Measurements from ENCODE around the gene FA2H. TPM values are rescaled to one million over a fixed set of nuclear protein-coding genes. Genes with fewer than 3 reads are reported as not detected.

Gene FA2H
- total and polyA plus RNA-seq, 2 of the 13 experiments (the other 11 are each of a cell fraction or from before 2014, with no cell fraction given), result 0.20 TPM; not detected in 1

DNA sequence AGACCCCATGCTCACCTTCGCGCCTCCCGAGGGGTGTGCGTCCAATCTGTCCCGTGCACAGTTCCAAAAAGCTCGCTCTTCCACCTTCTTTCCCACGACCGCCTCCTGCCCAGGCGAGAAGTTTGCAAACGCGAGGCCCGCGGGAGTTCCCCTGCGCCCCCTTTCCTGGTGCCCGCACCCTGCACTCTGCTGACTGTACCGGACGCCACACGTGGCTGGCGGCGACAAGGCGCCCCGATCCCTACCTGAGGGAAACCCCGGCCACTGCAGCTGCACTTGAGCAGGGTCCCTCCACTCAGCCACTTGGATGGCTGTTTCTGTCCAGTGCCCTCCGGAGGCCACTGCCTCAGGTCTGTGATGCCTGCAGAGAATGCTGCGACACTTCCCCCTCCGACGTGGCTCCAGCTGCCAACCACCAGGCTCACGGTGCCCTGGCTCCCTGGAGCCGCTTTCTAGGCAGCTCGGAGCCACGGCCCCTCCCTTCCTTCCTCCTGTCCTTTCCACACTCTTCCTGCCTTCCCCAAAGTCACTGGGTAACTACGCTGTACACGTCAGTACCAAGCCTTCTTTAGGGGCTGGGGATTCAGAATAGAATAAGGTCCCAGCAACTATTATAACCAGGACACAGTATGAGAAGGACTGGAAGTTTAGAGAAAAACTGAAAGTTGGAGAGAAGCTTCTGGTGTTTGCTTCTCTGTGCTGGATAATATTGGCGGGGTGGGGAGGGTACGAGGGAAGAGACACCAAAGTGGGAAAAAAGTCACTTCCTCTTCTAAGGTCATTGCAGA, 74.0 kb downstream of the FA2H start, which contains the start of gene MLKL (continued):
- TF ChIP-seq, protein P1, sequence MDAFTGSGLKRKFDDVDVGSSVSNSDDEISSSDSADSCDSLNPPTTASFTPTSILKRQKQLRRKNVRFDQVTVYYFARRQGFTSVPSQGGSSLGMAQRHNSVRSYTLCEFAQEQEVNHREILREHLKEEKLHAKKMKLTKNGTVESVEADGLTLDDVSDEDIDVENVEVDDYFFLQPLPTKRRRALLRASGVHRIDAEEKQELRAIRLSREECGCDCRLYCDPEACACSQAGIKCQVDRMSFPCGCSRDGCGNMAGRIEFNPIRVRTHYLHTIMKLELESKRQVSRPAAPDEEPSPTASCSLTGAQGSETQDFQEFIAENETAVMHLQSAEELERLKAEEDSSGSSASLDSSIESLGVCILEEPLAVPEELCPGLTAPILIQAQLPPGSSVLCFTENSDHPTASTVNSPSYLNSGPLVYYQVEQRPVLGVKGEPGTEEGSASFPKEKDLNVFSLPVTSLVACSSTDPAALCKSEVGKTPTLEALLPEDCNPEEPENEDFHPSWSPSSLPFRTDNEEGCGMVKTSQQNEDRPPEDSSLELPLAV (CRISPR knock-in tag; conservative IDR thresholded peaks at IDR 0.05; ENCODE audit: low read depth), result no peak
- peak; percentile 60; the same call in 1 of the 2 replicates for TF ChIP-seq POLR2AphosphoS5 (IDR thresholded peaks at IDR 0.05; ENCODE audit: low read depth, low read length)
- TF ChIP-seq, protein P2, sequence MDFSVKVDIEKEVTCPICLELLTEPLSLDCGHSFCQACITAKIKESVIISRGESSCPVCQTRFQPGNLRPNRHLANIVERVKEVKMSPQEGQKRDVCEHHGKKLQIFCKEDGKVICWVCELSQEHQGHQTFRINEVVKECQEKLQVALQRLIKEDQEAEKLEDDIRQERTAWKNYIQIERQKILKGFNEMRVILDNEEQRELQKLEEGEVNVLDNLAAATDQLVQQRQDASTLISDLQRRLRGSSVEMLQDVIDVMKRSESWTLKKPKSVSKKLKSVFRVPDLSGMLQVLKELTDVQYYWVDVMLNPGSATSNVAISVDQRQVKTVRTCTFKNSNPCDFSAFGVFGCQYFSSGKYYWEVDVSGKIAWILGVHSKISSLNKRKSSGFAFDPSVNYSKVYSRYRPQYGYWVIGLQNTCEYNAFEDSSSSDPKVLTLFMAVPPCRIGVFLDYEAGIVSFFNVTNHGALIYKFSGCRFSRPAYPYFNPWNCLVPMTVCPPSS (IDR thresholded peaks at IDR 0.05), result no peak
- peak; percentile 76; the same call in 1 of the 2 replicates for TF ChIP-seq SMAD1 (CRISPR knock-in tag; IDR thresholded peaks at IDR 0.05; ENCODE audit: borderline replicate concordance, low read depth)
- peak; percentile 94 for TF ChIP-seq ZNF547 (CRISPR knock-in tag; IDR thresholded peaks at IDR 0.05)
- no peak for TF ChIP-seq ZNF644 (CRISPR knock-in tag; IDR thresholded peaks at IDR 0.05; ENCODE audit: low read depth)
- TF ChIP-seq, protein P3, sequence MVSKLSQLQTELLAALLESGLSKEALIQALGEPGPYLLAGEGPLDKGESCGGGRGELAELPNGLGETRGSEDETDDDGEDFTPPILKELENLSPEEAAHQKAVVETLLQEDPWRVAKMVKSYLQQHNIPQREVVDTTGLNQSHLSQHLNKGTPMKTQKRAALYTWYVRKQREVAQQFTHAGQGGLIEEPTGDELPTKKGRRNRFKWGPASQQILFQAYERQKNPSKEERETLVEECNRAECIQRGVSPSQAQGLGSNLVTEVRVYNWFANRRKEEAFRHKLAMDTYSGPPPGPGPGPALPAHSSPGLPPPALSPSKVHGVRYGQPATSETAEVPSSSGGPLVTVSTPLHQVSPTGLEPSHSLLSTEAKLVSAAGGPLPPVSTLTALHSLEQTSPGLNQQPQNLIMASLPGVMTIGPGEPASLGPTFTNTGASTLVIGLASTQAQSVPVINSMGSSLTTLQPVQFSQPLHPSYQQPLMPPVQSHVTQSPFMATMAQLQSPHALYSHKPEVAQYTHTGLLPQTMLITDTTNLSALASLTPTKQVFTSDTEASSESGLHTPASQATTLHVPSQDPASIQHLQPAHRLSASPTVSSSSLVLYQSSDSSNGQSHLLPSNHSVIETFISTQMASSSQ (IDR thresholded peaks at IDR 0.05; ENCODE audit: low read depth), result no peak
- TF ChIP-seq, protein P3 (CRISPR knock-in tag; IDR thresholded peaks at IDR 0.05; ENCODE audit: borderline replicate concordance), result no peak; the same call in 1 of the 2 replicates
- TF ChIP-seq ZNF274 (CRISPR knock-in tag; IDR thresholded peaks at IDR 0.05), result 0 out of 2 replicates have a peak, but pooled peaks have one; percentile 93
- no peak for TF ChIP-seq ZNF530 (CRISPR knock-in tag; IDR thresholded peaks at IDR 0.05; ENCODE audit: low read depth)
- peak; percentile 83; the same call in 1 of the 2 replicates for TF ChIP-seq HDAC2 (CRISPR knock-in tag; IDR thresholded peaks at IDR 0.05)
- TF ChIP-seq MED1 (CRISPR knock-in tag; IDR thresholded peaks at IDR 0.05), result peak; percentile 56
- no peak for TF ChIP-seq ZNF660 (CRISPR knock-in tag; IDR thresholded peaks at IDR 0.05; ENCODE audit: borderline replicate concordance, low read depth)
- no peak for TF ChIP-seq MZF1 (CRISPR knock-in tag; IDR thresholded peaks at IDR 0.05; ENCODE audit: borderline replicate concordance)
- TF ChIP-seq REXO4 (CRISPR knock-in tag; IDR thresholded peaks at IDR 0.05; ENCODE audit: borderline replicate concordance), result no peak
- no peak; the same call in 1 of the 2 replicates for TF ChIP-seq ZNF335 (CRISPR knock-in tag; IDR thresholded peaks at IDR 0.05)
- TF ChIP-seq, protein P4, sequence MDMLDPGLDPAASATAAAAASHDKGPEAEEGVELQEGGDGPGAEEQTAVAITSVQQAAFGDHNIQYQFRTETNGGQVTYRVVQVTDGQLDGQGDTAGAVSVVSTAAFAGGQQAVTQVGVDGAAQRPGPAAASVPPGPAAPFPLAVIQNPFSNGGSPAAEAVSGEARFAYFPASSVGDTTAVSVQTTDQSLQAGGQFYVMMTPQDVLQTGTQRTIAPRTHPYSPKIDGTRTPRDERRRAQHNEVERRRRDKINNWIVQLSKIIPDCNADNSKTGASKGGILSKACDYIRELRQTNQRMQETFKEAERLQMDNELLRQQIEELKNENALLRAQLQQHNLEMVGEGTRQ (IDR thresholded peaks at IDR 0.05; ENCODE audit: low read depth, low read length), result no peak
- TF ChIP-seq, protein P4 (CRISPR knock-in tag; IDR thresholded peaks at IDR 0.05; ENCODE audit: borderline replicate concordance), result no peak; the same call in 1 of the 2 replicates
- peak; percentile 5; the same call in 1 of the 2 replicates for TF ChIP-seq HMG20A (CRISPR knock-in tag; IDR thresholded peaks at IDR 0.05; ENCODE audit: borderline replicate concordance)
